KOPT-K1 (cell line): ENCODE measurements around the gene WIZ.
A peak's percentile ranks its signal among the peaks of the same experiment; 100 is the strongest.
"Not testable (repeated sequence)": the region's sequence is repeated elsewhere in the genome, so short reads cannot be mapped to it uniquely, and the experiment has no call there.

Experiments
- H3K27ac ChIP-seq: fragments of 200-600 bp; sonication (generic); 2 replicates; pipeline ENCODE4 v1.5.1; 2016; ENCODE audit warnings: antibody characterized with exemption, mild to moderate bottlenecking, low read depth, low read length; ENCODE audit not compliant: poor library complexity, severe bottlenecking
- H3K36me3 ChIP-seq: fragments of 200-600 bp; sonication (generic); 2 replicates; pipeline ENCODE4 v1.5.1; 2017; ENCODE audit warnings: antibody characterized with exemption, mild to moderate bottlenecking, low read length, moderate library complexity; ENCODE audit not compliant: insufficient read depth
- H3K9me3 ChIP-seq: fragments of 200-600 bp; sonication (generic); 2 replicates; pipeline ENCODE4 v1.5.1; 2017; ENCODE audit warnings: antibody characterized with exemption, low read length, mild to moderate bottlenecking; ENCODE audit not compliant: insufficient read depth, poor library complexity, severe bottlenecking

WIZ gene

DNA sequence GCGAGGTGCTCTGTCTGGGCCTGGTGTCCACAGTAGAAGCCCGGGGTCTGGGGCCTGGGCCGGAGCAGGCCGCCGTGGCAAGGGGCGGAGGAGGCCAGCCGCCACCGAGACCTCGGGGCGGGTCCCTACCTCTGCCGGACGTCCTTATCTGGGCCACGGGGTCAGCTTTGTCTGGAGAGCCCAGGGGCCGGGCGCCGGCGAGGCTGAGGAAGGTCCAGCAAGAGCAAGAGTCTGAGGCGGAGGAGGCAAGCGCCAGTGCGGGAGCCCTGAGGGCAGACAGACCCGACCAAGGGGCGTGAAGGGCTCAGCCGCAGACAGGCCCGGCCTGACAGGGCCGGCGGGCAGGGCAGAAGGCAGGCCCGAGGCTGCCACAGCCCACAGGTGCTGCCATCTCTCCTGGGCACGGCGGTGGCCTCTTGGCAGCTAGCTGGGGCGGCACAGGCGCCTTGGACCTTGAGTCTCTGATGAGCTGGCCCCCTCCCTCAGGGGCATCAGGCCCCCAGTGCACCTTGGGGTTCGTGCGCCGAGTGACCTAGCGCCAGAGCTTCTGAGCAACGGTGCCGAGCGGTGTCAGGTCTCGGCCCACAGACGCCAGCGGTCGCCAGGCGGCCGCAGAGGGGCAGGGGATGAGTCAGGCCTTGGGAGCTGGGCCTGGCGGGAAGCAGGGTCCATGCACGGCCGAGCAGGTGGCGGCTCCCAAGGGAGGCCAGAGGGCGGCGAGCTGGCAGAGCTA lies 51.1 kb downstream of the WIZ start:
- peaks cover 98% of the 10 kb centered on the region for H3K36me3 ChIP-seq
- H3K9me3 ChIP-seq, result no peaks in the 10 kb centered on the region
- no peak overlapping the region for H3K27ac ChIP-seq

DNA sequence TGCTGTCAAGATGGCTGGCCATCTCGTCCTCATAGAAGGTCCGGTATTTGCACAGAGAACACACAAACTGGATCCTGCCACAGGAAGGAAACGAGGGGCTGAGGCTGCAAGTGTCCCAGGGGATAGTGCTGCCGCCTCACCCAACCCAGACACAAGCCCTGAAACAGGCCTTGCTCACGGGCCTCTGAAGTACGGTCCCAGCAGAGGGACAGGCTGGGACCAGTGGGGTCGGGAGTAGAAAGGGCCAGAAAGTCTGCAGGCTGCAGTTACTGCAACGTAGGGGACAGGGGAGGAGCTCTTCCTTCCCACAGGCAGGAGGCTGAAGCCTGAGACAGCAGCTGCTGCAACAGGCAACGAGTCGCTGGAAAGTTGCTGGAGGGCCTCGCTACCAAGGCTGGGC lies 52.0 kb downstream of the WIZ start:
- no peak overlapping the region for H3K27ac ChIP-seq
- peaks cover 98% of the 10 kb centered on the region for H3K36me3 ChIP-seq

DNA sequence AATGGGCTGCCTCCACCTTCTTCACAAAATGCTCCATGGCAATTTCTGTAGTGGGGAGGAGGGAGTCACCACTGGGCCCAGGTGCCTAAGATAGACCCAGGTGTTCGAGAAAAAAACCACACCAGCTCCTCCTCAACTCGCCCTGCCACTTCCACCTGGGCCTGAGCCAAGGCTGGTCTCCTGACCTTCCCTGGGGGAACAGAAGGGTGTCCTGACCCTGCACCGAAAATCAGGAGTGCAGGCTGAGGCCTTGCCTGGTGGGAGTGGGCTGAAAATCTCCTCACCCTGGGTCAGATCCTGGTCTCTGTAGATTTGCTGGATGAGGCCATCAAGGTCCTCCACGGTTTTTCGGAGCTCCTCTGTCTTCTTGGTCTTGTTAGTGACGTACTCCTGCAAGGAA lies 52.5 kb downstream of the WIZ start:
- peaks cover 98% of the 10 kb centered on the region for H3K36me3 ChIP-seq

More for the DNA sequence above, 52.0 kb downstream of the WIZ start:
- no peaks in the 10 kb centered on the region for H3K9me3 ChIP-seq

DNA sequence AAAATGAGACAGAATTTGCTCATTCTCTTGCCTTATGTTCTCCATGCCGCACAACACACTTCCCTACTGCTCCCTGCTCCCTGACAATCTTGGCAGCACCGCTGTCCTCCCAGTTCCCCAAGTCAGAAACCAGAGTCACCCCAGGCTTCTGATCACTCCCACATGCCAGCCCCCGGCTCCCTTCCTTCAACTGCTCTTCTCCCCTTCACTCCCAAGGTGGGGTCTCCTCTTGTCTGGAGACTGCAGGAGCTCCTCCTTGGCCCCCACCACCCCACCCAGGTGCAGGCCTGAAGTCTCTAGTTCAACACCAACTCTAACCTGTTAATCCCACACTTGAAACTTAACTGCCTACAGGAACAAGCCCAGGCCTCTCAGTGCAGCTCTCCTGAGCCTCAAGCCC lies 53.3 kb downstream of the WIZ start:
- Histone ChIP-seq H3K27ac (no peak overlapping the region), H3K36me3 (peaks cover 98% of the 10 kb centered on the region), H3K9me3 (no peaks in the 10 kb centered on the region)

More for the DNA sequence above, 52.5 kb downstream of the WIZ start:
- H3K27ac ChIP-seq, result no peak overlapping the region
- no peaks in the 10 kb centered on the region for H3K9me3 ChIP-seq

DNA sequence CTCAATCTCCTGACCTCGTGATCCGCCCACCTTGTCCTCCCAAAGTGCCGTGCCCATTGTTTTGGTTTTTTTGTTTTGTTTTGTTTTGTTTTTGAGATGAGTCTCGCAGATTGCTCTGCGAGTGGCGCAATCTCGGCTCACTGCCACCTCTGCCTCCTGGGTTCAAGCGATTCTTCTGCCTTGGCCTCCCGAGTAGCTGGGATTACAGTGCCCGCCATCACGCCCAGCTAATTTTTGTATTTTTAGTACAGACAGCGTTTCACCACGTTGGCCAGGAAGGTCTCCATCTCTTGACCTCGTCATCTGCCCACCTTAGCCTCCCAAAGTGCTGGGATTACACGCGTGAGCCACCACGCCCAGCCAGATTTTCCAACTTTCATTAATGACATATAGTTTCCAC lies 54.5 kb downstream of the WIZ start:
- not testable (repeated sequence) for H3K27ac ChIP-seq, H3K9me3 ChIP-seq
- H3K36me3 ChIP-seq, result peaks cover 96% of the 10 kb centered on the region

DNA sequence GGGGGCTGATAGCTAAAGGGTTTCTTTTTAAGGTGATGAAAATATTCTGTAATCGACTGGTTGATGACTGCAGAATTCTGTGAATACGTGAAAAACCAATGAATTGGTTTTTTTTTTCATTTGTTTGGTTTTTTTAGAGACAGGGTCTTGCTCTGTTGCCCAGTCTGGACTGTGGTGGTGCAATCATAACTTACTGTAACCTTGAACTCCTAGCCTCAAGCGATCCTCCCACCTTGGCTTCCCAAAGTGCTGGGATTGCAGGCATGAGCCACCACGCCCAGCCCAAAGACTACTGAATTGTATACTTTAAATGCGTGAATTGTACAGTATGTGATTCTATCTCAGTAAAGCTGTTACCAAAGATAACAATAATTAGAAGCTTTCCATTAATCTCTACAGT lies 55.3 kb downstream of the WIZ start:
- no peak overlapping the region for H3K27ac ChIP-seq
- no peaks in the 10 kb centered on the region for H3K9me3 ChIP-seq
- H3K36me3 ChIP-seq, result peaks cover 96% of the 10 kb centered on the region

DNA sequence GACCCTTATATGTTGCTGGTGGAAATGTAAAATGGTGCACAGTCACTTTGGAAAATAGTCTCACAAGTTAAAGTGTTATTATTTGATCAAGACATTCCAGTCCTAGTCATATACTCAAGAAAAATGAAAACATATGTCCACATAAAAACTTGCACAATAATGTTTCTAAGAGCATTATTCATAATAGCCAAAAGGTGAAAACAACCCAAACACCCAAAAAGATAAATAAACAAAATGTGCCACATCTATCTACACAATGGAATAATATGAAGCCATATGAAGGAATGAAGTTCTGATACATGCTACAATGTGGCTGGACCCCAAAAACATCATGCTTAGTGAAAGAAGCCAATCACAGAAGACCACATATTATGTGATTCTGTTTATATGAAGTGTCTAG lies 55.8 kb downstream of the WIZ start:
- Histone ChIP-seq H3K9me3 (no peaks in the 10 kb centered on the region), H3K36me3 (peaks cover 96% of the 10 kb centered on the region), H3K27ac (no peak overlapping the region)

DNA sequence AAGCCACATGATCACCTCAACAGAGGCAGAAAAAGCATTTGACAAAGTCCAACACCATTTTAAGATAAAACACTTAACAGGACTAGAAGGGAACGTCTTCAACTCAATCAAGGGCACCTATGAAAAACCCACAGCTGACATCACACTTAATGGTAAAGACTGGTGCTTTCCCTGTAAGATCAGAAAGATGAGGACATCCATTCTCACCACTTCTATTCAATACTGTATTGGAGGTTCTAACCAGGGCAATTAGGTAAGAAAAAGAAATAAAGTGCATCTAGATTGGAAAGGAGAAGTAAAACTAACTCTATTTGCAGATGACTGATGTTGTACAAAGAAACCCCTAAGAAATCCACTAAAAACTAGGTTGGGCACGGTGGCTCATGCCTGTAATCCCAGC lies 58.9 kb downstream of the WIZ start:
- no peak overlapping the region for H3K27ac ChIP-seq
- H3K36me3 ChIP-seq, result peaks cover 87% of the 10 kb centered on the region
- H3K9me3 ChIP-seq, result no peaks in the 10 kb centered on the region

DNA sequence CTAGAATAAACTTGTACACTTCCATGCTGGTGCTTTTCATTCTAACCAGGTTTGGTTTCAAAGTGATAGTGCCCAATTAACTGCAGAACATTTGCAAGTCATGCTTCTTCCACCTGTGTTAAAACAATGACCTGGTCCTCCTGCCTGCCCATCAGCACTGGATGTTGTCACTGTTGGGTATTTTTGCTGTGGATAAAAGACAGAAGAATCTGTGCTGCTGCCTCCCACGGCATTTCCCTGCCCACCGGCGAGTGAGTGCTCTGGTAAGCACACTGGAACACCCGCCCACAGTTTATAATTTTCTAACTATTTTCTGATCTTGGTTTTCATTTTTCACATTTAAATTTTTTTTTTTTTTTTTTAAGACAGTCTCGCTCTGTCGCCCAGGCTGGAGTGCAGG lies 67.9 kb downstream of the WIZ start:
- H3K27ac ChIP-seq, result no peak overlapping the region
- H3K9me3 ChIP-seq, result no peaks in the 10 kb centered on the region
- H3K36me3 ChIP-seq, result peaks cover 33% of the 10 kb centered on the region

DNA sequence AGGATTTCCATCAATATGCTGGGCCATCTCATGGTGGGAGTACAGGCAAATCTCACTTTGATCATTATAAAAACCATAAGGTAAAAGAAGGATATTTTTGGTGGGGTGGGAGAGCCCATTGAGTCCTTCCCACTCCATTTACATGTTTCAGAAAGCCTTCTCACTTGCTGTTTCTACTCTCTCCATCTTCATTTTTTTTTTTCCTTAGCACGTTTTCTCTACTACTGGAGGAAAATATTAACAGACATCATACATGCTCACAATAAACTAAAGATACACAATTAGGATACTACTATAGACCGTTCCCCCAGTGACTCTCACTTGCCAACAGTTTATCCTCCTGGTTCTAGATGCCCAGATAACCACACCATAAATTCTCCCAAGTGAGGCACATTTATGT lies 68.3 kb downstream of the WIZ start:
- Histone ChIP-seq H3K9me3 (no peaks in the 10 kb centered on the region), H3K36me3 (peaks cover 29% of the 10 kb centered on the region), H3K27ac (no peak overlapping the region)

DNA sequence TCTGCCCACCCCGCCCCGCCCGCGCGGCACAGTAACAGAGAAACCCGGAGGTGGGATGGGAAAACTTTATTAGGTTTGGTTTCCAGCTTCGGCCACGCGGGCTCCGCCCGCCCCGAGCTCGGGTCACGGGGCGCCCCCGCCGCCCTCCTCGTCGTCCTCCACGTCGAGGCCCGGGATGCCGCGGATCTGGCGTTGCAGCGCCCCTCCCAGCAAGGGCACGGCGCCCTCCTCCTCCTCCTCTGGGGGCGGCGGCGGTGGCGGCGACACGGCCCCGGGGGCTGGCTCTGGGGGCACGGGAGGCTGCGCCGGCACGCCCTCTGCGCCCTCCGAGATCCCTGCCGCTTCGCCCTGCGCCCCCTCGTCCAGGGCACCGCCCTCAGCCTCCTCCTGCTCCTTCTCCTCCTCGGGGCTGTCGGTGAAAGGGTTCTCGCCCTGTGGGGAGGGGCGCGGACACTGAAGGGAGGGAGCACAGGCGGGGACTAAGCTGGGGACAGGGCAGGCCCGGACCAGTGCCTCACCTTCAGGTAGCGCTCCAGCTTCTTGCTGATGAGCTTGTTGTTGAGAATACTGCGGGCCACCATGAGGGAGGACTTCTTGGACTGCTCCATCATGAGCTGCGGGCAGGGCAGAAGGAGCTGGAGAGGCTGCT lies 69.6 kb downstream of the WIZ start:
- Histone ChIP-seq H3K9me3 (no peaks in the 10 kb centered on the region), H3K27ac (peak overlapping the region; percentile 88), H3K36me3 (peaks cover 31% of the 10 kb centered on the region)

DNA sequence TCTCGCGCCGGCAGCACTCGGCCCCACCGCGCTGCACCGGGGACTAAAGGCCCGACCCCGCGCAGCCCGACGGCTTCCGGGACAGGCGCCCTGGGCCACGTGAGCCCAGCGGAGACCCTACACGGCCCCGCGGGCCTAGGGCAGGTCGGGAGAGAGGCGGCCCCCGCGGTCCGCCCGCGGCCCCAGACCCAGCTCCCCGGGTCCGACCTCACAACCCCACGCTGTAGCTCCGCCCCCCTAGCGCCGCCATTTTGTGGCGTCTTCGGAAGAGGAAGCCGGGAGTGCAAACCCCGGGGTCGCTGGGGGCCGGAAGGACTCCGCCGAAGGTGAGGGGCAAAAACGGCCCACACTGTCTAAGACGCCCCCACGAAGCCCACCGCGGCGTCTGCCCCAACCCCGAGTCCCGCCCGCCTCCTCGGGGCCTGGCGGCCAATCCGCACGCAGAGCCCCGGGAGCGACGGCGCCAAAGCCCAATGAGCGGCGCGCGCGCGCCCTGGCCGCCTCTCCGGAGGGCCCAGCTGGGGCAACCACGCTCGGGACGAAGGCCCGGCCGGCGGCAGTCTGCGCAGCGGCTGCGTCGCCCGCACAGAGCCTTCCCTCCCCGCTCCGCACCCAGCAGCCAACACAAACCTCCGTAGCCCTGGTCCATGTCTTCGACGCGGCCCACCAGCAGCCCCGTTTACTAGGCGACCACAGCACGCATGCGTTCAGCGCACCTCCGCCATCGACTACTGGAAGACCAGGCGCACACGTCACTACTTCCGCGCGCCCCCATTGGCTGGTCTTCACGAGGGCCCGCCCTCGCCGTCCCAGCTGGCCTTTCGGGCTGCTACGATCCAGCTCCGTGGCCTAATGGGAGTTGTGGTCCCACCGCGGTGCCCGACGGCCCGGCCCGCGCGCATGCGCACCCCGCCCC lies 70.4 kb downstream of the WIZ start, which contains the start of gene AKAP8:
Gene AKAP8 (minus strand): TSS at position 705 of the 916 bp plus-strand sequence. CDS start 56 bp downstream, at position 649.
- H3K27ac ChIP-seq, result peak within 1 kb of the TSS; percentile 88
- peaks cover 39% of the 10 kb centered on the region for H3K36me3 ChIP-seq

DNA sequence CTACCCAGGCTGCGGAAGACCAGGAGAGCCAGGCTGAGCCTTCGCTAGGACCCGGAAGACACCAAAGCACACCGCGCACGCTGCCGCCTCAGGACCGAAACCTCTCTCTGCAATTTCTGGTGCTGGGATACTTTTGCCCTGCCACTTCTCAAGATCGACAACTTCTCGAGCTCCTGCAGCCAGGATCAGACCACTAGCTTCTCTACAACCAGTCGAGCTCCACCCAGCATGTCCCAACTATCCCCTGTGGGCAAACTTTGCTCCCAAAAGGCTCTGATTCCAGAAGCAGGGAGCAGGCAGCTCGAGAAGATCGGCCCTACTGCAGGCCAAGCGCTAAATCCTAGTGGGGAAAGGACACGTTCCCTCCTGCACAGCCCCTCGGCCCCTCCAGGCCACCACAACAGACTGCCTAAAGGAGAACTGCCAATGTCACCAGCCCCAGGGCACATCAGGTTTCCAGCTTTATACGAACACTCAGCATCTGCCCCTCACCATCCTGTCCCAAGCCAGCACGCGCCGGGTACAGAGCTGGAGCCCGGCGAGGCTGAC lies 71.1 kb downstream of the WIZ start:
- H3K9me3 ChIP-seq, result no peaks in the 10 kb centered on the region
- H3K27ac ChIP-seq, result peak overlapping the region; percentile 88
- H3K36me3 ChIP-seq, result peaks cover 46% of the 10 kb centered on the region

More for the DNA sequence above, 70.4 kb downstream of the WIZ start, which contains the start of gene AKAP8:
- no peaks in the 10 kb centered on the region for H3K9me3 ChIP-seq

DNA sequence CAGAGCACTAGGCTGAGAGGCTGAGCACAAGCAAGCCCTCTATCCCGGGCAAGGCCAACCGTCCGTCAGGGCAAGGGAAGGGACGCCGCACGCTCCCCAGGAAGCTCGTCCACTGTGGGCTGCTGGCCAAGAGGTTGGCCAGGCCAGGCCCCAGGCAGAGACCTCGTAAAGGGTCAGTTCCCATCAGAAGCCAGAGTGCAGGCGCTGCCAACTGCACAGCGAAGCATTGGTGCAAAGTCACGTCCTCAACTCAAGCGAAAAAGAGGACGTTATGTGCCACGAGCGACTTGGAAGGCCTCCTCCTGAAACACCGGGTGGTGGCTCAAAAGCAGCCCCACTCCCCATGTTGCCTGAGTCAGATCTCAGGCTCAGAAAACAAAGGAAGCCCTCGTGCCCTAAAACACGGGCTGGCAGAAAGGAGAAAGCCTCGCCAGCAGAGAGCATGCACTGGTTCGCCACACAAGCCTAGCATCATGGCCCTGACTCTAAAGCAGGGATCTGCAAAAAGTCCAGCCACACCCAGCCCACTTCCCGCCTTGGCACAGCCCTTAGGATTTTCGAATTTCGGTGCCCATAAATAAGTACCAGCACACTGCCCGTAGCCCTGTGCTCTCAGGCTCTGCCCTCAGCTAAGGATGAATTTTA lies 74.8 kb downstream of the WIZ start:
- Histone ChIP-seq H3K27ac (no peak overlapping the region), H3K9me3 (no peaks in the 10 kb centered on the region), H3K36me3 (peaks cover 59% of the 10 kb centered on the region)
